Upper lobe of left lung (tissue), 6 donors: ENCODE data around the gene MMP23B. TPM values are rescaled to one million over a fixed set of nuclear protein-coding genes. Genes with fewer than 3 reads are reported as not detected.
"Not testable (repeated sequence)": the region's sequence is repeated elsewhere in the genome, so short reads cannot be mapped to it uniquely, and the experiment has no call there.

Experiments
- ATAC-seq, 2 donors: fragments of 200-7000 bp; cut with Tn5 transposase; one replicate each; pipeline ENCODE4 v1.9.1; 2022; ENCODE audit warnings: mild to moderate bottlenecking in 2 of 2, moderate library complexity in 2 of 2; ENCODE audit not compliant: low FRiP score in 2 of 2
- DNase-seq, 2 donors: peaks; one replicate each; pipeline ENCODE4 v3.0.0-alpha.2; 2019 to 2020
- H3K27ac ChIP-seq, 4 donors: fragments of 200-600 bp; sonication (generic); one replicate each; pipeline ENCODE4 v1.5.1; 2016 to 2019
- H3K27me3 ChIP-seq, 4 donors: fragments of 200-600 bp; sonication (generic); one replicate each; pipeline ENCODE4 v1.5.1; 2017 to 2019
- H3K36me3 ChIP-seq, 4 donors: fragments of 200-600 bp; sonication (generic); one replicate each; pipeline ENCODE4 v1.5.1; 2016 to 2019
- H3K4me1 ChIP-seq, 4 donors: fragments of 200-600 bp; sonication (generic); one replicate each; pipeline ENCODE4 v1.5.1; 2018 to 2019
- H3K4me3 ChIP-seq, 4 donors: fragments of 200-600 bp; sonication (generic); one replicate each; pipeline ENCODE4 v1.5.1; 2017 to 2019; ENCODE audit warnings: mild to moderate bottlenecking in 2 of 4, moderate library complexity in 1 of 4
- H3K9me3 ChIP-seq, 4 donors: fragments of 200-600 bp; sonication (generic); one replicate each; pipeline ENCODE4 v1.5.1; 2018 to 2019
- CTCF ChIP-seq, 6 experiments: fragments of 450-650 bp in 4 of 6; fragments of 200-600 bp in 2 of 6; sonication (generic) in 2 of 6; IDR thresholded peaks; one replicate each; pipeline ENCODE4 v1.5.1; 2016 to 2019; ENCODE audit warnings: antibody characterized with exemption in 6 of 6
- EP300 ChIP-seq, 4 donors: sonication (generic); formaldehyde crosslinking; IDR thresholded peaks; one replicate each; pipeline ENCODE4 v1.5.1; 2017; ENCODE audit warnings: antibody characterized with exemption in 4 of 4, control low read depth in 2 of 4
- POLR2A ChIP-seq, 4 donors: fragments of 450-650 bp; IDR thresholded peaks; one replicate each; pipeline ENCODE4 v1.5.1; 2016 to 2017; ENCODE audit warnings: antibody characterized with exemption in 4 of 4, mild to moderate bottlenecking in 2 of 4
- POLR2AphosphoS5 ChIP-seq, 2 donors: sonication (generic); formaldehyde crosslinking; IDR thresholded peaks; one replicate each; pipeline ENCODE4 v1.5.1; 2017; ENCODE audit warnings: antibody characterized with exemption in 2 of 2
- WGBS, 2 donors: methylation state at CpG; one replicate each; pipeline ENCODE4 v1.1.5; 2017 to 2018; 5-methylcytosine and 5-hydroxymethylcytosine counted together
- total RNA-seq, 6 donors: library from RNA; depleted of rRNA in 4 of 6; stranded (reverse); fragments of >200 nt in 4 of 6; gene quantifications; one replicate each; pipeline versions ENCODE4 v1.1.0 to v1.2.1, GENCODE V29; 2016 to 2021
- donor health status: DM: no; HTN: no; CAD: no; lungs with moderate emphysema.
- donor health status: DM: no; HTN: yes; CAD: no; lungs with severe emphysema.

The MMP23B gene
- total RNA-seq, 6 donors from 2014 or later: 13.6 to 79.3 (median 33.0) TPM; not detected in 1

- H3K4me3 ChIP-seq: no peak overlapping the region
- 78 to 87% methylated on average over 11 to 24 of the region's 24 CpGs for WGBS, 2 donors
- DNase-seq: peak in 1 of 2 donors; percentile 82
- H3K9me3 ChIP-seq: no peaks in the 10 kb centered on the region
- H3K4me1 ChIP-seq: peaks cover under 1 to 9% (median 4%) of the 10 kb centered on the region in 4 donors
- no peak overlapping the region for H3K27ac ChIP-seq
- no peaks in the 10 kb centered on the region for H3K36me3 ChIP-seq
- peaks cover 0 to 1% (median 0%) of the 10 kb centered on the region in 4 donors for H3K27me3 ChIP-seq
- TF ChIP-seq CTCF (IDR thresholded peaks at IDR 0.05): no peak
- no peak for TF ChIP-seq POLR2A (IDR thresholded peaks at IDR 0.05)
- TF ChIP-seq EP300 (IDR thresholded peaks at IDR 0.05): no peak
- TF ChIP-seq POLR2AphosphoS5 (IDR thresholded peaks at IDR 0.05): no peak
- ATAC-seq: no peak
Measured at GRCh38 chr1:1593834-1594601, 38.0 kb upstream of the MMP23B start.

- no peak for ATAC-seq
Measured at GRCh38 chr1:1594602-1595260, 37.2 kb upstream of the MMP23B start.

DNA sequence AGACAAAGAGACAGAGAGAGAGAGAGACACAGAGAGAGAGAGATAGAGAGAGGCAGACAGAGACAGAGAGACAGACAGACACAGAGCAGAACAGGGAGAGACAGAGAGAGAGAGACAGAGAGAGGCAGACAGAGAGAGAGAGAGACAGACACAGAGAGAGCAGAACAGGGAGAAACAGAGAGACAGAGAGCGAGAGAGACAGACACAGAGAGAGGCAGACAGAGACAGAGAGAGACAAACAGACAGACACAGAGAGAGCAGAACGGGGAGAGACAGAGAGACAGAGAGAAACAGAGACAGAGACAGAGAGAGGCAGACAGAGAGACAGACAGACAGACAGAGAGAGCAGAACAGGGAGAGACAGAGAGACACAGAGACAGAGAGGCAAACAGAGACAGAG is 36.6 kb upstream of the MMP23B start:
- H3K9me3 ChIP-seq, H3K36me3 ChIP-seq, DNase-seq, H3K27me3 ChIP-seq, H3K4me3 ChIP-seq, H3K27ac ChIP-seq, ATAC-seq: not testable (repeated sequence)
- WGBS, 2 donors: 77 to 84% methylated on average over 2 of the region's 2 CpGs
- peaks cover 9 to 19% (median 11%) of the 10 kb centered on the region in 4 donors for H3K4me1 ChIP-seq

More at GRCh38 chr1:1594602-1595260, 37.2 kb upstream of the MMP23B start:
- Histone ChIP-seq H3K4me1 (peaks cover 7 to 15% (median 9%) of the 10 kb centered on the region in 4 donors), H3K36me3 (no peaks in the 10 kb centered on the region), H3K27ac (no peak overlapping the region), H3K27me3 (peaks cover 0 to 4% (median 1%) of the 10 kb centered on the region in 4 donors), H3K4me3 (no peak overlapping the region), H3K9me3 (no peaks in the 10 kb centered on the region)
- TF ChIP-seq CTCF (IDR thresholded peaks at IDR 0.05) (no peak), POLR2A (IDR thresholded peaks at IDR 0.05) (no peak), EP300 (IDR thresholded peaks at IDR 0.05) (no peak), POLR2AphosphoS5 (IDR thresholded peaks at IDR 0.05) (no peak)
- no peak for DNase-seq
- 62 to 72% methylated on average over 7 to 10 of the region's 10 CpGs for WGBS, 2 donors

DNA sequence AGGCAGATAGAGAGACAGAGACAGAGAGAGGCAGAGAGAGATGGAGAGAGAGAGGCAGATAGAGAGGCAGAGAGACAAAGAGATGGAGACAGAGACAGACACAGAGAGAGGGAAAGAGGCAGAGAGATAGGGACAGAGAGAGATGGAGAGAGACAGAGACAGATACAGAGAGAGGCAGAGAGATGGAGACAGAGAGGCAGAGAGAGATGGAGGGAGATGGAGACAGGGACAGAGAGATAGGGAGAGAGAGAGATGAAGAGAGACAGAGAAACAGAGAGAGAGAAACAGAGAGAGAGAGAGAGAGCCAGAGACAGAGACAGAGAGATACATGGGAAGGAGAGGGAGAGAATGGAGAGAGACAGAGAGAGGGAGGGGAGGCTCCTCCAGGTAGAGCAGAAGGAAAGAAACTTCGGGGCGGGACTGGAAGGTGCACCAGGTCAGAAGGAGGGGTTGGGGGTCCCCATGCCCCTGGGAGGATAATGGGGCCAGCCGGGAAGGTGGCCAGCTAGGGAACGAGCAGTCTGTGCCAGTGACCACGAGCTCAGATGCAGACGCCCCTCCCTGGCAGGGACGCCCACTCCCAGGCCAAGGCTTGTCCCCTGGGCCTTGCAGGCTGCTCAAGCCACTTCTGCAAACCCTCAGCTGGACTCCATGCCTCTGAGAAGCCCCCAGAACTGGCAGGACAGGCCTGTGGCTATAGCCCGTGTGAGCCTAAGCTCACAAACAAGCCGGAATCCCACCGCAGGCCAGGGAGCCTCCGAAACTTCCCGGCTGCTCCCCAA is 35.3 kb upstream of the MMP23B start:
- peaks cover 0 to 4% (median 1%) of the 10 kb centered on the region in 4 donors for H3K27me3 ChIP-seq
- TF ChIP-seq EP300 (IDR thresholded peaks at IDR 0.05) (no peak), POLR2AphosphoS5 (IDR thresholded peaks at IDR 0.05) (no peak), POLR2A (IDR thresholded peaks at IDR 0.05) (no peak), CTCF (IDR thresholded peaks at IDR 0.05) (no peak)
- H3K9me3 ChIP-seq: no peaks in the 10 kb centered on the region
- no peaks in the 10 kb centered on the region for H3K36me3 ChIP-seq
- no peak overlapping the region for H3K4me3 ChIP-seq
- ATAC-seq (no peak), DNase-seq (peak in 1 of 2 donors; percentile 43)
- H3K27ac ChIP-seq: no peak overlapping the region
- 41 to 54% methylated on average over 7 to 11 of the region's 12 CpGs for WGBS, 2 donors
- H3K4me1 ChIP-seq: peaks cover 12 to 25% (median 19%) of the 10 kb centered on the region in 4 donors
